Measurements from ENCODE around the gene IFNE. TPM values are rescaled to one million over a fixed set of nuclear protein-coding genes. Genes with fewer than 3 reads are reported as not detected.
A peak's percentile ranks its signal among the peaks of the same experiment; 100 is the strongest.

Gene IFNE, protein sequence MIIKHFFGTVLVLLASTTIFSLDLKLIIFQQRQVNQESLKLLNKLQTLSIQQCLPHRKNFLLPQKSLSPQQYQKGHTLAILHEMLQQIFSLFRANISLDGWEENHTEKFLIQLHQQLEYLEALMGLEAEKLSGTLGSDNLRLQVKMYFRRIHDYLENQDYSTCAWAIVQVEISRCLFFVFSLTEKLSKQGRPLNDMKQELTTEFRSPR
- not detected for total RNA-seq

DNA sequence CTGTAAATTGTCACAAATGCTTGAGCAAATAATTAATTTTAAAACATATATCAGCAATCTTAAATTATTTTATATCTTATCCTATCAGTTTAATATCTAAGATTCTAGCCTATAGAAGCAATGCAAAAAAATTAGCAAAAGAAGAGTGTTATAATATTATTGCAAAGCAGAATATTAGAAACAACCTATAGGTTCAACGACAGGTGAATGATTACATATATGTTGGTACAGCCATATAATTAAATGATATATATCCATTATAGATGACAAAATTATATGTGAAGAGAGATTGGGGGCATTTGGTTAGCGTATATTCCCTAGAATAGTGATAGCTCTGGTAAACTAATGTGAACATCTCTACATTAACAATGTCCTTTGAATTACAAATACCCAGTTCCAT, at the start of gene IFNE:
Gene IFNE (minus strand): TSS at position 101 of the 400 bp plus-strand sequence. CDS start 619 bp downstream, outside the sequence.

DNA sequence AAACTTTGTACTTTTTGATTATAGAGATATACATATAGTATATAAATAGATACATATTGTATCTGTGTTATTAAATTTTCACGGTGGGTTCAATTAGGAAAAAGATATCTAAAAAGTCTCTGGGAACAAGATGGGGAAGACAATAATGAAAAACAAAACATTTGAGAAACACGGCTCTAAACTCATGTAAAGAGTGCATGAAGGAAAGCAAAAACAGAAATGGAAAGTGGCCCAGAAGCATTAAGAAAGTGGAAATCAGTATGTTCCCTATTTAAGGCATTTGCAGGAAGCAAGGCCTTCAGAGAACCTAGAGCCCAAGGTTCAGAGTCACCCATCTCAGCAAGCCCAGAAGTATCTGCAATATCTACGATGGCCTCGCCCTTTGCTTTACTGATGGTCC, 42.0 kb downstream of the IFNE start, which contains the start of gene IFNA1:
Gene IFNA1 (plus strand): TSS at position 301 of the 400 bp plus-strand sequence. CDS start 69 bp downstream, at position 370.

Small RNA genes lying within 50 kb of the gene (small RNA-seq; reads per million reads assigned to genes)
- gene MIR31 (ENCODE audit: low replicate concordance): 11.3 reads per million, percentile 95 among the genes with 10 or more reads in this experiment
- gene RF00157 (ENCODE audit: low replicate concordance): not detected

Other genes starting within 250 kb of the IFNE start
- gene IFNA14, start 242.3 kb downstream of the IFNE start, total RNA-seq: not detected
- not detected for gene IFNA5, start 177.0 kb downstream of the IFNE start, total RNA-seq
- 36.2 TPM for gene KLHL9, start 146.9 kb downstream of the IFNE start, total RNA-seq
- not detected for gene IFNA6, start 131.4 kb downstream of the IFNE start, total RNA-seq
- not detected for gene IFNA13, start 114.3 kb downstream of the IFNE start, total RNA-seq
- not detected for gene IFNA2, start 96.9 kb downstream of the IFNE start, total RNA-seq
- gene IFNA8, start 73.2 kb downstream of the IFNE start, total RNA-seq: not detected
- gene IFNA1, start 41.9 kb downstream of the IFNE start, total RNA-seq: not detected

Data from metanephros (tissue), 2 donors.